GM23338 (cell line): ENCODE measurements around the gene MEIOSIN.

Experiments
- EZH2 ChIP-seq: fragments of 200-600 bp; sonication (generic); IDR thresholded peaks from one replicate; pipeline ENCODE4 v1.8.0; 2017; ENCODE audit warnings: antibody characterized with exemption, mild to moderate bottlenecking, low read depth; ENCODE audit not compliant: unreplicated experiment
- EZH2phosphoT487 ChIP-seq: fragments of 200-600 bp; sonication (generic); IDR thresholded peaks from one replicate; pipeline ENCODE4 v1.8.1; 2018; ENCODE audit warnings: antibody characterized with exemption; ENCODE audit not compliant: unreplicated experiment
- POLR2AphosphoS5 ChIP-seq: IDR thresholded peaks from 2 replicates; pipeline ENCODE4 v1.6.1; 2016; ENCODE audit warnings: antibody characterized with exemption, low read depth
- TF ChIP-seq, protein P1 (sequence below), 2 experiments: fragments of 200-600 bp in 1 of 2; sonication (generic) in 1 of 2; conservative IDR thresholded peaks; 2 replicates each; pipeline versions ENCODE4 v1.5.1 to v1.6.1; 2016 to 2017; ENCODE audit warnings: antibody characterized with exemption in 2 of 2, low read depth in 2 of 2, mild to moderate bottlenecking in 2 of 2, moderate library complexity in 1 of 2

DNA sequence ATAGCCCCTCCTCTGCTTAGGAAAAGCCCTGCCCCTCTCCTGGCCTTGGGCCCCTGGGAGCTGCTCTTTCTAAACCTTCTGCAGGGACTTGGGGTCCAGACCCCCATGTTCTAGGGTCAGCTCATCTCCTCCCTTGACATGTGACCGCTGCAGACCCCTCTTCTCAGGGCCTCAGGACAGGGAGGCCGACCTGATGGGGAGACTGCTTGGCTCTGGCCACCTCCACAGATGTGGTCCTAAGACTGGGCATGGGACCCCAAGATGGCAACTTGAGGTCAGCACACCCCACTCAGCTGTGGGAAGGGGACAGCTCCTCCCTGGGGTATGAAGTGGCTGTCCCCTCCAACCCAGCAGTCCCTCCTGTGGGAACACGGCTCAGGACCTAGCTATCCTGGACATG lies 39.7 kb downstream of the MEIOSIN start:
- TF ChIP-seq, protein P1, sequence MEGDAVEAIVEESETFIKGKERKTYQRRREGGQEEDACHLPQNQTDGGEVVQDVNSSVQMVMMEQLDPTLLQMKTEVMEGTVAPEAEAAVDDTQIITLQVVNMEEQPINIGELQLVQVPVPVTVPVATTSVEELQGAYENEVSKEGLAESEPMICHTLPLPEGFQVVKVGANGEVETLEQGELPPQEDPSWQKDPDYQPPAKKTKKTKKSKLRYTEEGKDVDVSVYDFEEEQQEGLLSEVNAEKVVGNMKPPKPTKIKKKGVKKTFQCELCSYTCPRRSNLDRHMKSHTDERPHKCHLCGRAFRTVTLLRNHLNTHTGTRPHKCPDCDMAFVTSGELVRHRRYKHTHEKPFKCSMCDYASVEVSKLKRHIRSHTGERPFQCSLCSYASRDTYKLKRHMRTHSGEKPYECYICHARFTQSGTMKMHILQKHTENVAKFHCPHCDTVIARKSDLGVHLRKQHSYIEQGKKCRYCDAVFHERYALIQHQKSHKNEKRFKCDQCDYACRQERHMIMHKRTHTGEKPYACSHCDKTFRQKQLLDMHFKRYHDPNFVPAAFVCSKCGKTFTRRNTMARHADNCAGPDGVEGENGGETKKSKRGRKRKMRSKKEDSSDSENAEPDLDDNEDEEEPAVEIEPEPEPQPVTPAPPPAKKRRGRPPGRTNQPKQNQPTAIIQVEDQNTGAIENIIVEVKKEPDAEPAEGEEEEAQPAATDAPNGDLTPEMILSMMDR (conservative IDR thresholded peaks at IDR 0.05; ENCODE audit: low read depth in 2 of 2): no peak
- TF ChIP-seq EZH2phosphoT487 (no peak), POLR2AphosphoS5 (0 out of 2 replicates have a peak, but pooled peaks have one; percentile 1), EZH2 (no peak)
